Measurements from ENCODE around the gene LMBR1L.
A peak's percentile ranks its signal among the peaks of the same experiment; 100 is the strongest.
"Not testable (repeated sequence)": the region's sequence is repeated elsewhere in the genome, so short reads cannot be mapped to it uniquely, and the experiment has no call there.

Gene LMBR1L

GRCh38 chr12:49131051-49131893, 20.6 kb upstream of the LMBR1L start, which contains the start of gene TUBA1B:
TSS of gene TUBA1B (minus strand) at chr12:49131395. CDS start at chr12:49131300, 95 bp downstream.
- no peak for TF ChIP-seq CTCF (conservative IDR thresholded peaks at IDR 0.05; ENCODE audit: low read length)
- peak within 1 kb of the TSS; percentile 98 for H3K4me3 ChIP-seq (ENCODE audit: low read length)
- DNase-seq (ENCODE audit: low read depth): peak; percentile 85

- TF ChIP-seq CTCF (conservative IDR thresholded peaks at IDR 0.05; ENCODE audit: low read length): peak; percentile 81
- H3K4me3 ChIP-seq (ENCODE audit: low read length): peak overlapping the region; percentile 98
- peak; percentile 93 for DNase-seq (ENCODE audit: low read depth)
Measured at GRCh38 chr12:49130151-49131050, 19.8 kb upstream of the LMBR1L start.

- peak overlapping the region; percentile 98 for H3K4me3 ChIP-seq (ENCODE audit: low read length)
- no peak for DNase-seq (ENCODE audit: low read depth)
- no peak for TF ChIP-seq CTCF (conservative IDR thresholded peaks at IDR 0.05; ENCODE audit: low read length)
Measured at GRCh38 chr12:49129332-49130150, 18.9 kb upstream of the LMBR1L start.

GRCh38 chr12:49127971-49128370, 17.3 kb upstream of the LMBR1L start:
- DNase-seq (ENCODE audit: low read depth); H3K4me3 ChIP-seq (ENCODE audit: low read length): not testable (repeated sequence)

GRCh38 chr12:49126852-49127763, 16.5 kb upstream of the LMBR1L start:
- no peak for DNase-seq (ENCODE audit: low read depth)

More at GRCh38 chr12:49126852-49127763, 16.5 kb upstream of the LMBR1L start:
- no peak overlapping the region for H3K4me3 ChIP-seq (ENCODE audit: low read length)
- TF ChIP-seq CTCF (conservative IDR thresholded peaks at IDR 0.05; ENCODE audit: low read length): no peak

Measured in AG10803 (cell line).